Measurements from ENCODE around the gene MROH2A. TPM values are rescaled to one million over a fixed set of nuclear protein-coding genes. Genes with fewer than 3 reads are reported as not detected.
A peak's percentile ranks its signal among the peaks of the same experiment; 100 is the strongest.

Gene MROH2A
- total and polyA plus RNA-seq, 5 donors from 2014 or later: not detected

DNA sequence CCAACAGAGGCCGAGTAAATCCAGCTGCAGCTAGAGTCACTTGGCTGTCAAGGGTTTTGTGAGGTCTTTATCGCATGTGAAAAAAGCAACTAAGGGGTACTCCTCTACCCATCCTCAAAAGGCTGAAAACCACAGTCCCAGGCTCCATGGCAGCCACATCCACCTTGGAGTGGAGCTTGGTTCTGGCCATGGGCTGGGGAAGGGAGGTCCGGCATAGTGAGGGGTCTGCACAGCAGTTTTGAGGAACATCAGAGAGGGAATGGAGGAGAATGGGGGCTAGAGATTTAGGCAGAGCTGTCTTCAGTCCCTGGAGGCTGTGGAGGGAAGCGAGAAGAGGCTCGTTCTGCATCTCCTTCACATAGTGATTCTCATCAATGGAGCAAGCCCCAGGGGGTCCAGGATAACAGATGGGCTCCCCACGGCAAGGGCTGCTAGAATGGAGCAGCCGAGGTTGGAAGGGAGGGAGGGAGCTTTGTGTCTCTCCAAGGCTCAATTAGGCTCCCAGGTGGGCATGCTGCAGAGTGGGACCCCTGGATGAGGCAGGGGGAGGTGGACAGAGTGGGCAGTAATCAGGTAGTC, 21.0 kb downstream of the MROH2A start:
- peaks cover 0 to 4% (median 0%) of the 10 kb centered on the region in 7 donors for H3K9me3 Mint-ChIP-seq
- no peaks in the 10 kb centered on the region for H3K9me3 ChIP-seq (ENCODE audit: control insufficient read depth in 2 of 2, low read length in 2 of 2)
- H3K4me3 ChIP-seq (ENCODE audit: low read depth, low read length): no peak overlapping the region
- H3K27ac ChIP-seq (ENCODE audit: insufficient read depth, low read length, poor library complexity, severe bottlenecking): no peak overlapping the region
- no peaks in the 10 kb centered on the region for H3K36me3 Mint-ChIP-seq
- no peaks in the 10 kb centered on the region for H3K4me1 Mint-ChIP-seq
- H3K4me3 Mint-ChIP-seq: no peak overlapping the region
- H3K27me3 ChIP-seq (ENCODE audit: control insufficient read depth, insufficient read depth, low read length): no peaks in the 10 kb centered on the region
- ATAC-seq (ENCODE audit: low read depth in 2 of 2): no peak
- peaks cover 4% of the 10 kb centered on the region for H3K27me3 Mint-ChIP-seq
- DNase-seq: no peak
- H3K36me3 ChIP-seq (ENCODE audit: control insufficient read depth, insufficient read depth, low read length): no peaks in the 10 kb centered on the region
- H3K27ac Mint-ChIP-seq: no peak overlapping the region
- no peaks in the 10 kb centered on the region for H3K4me1 ChIP-seq (ENCODE audit: control insufficient read depth, insufficient read depth, low read length, poor library complexity, severe bottlenecking)

DNA sequence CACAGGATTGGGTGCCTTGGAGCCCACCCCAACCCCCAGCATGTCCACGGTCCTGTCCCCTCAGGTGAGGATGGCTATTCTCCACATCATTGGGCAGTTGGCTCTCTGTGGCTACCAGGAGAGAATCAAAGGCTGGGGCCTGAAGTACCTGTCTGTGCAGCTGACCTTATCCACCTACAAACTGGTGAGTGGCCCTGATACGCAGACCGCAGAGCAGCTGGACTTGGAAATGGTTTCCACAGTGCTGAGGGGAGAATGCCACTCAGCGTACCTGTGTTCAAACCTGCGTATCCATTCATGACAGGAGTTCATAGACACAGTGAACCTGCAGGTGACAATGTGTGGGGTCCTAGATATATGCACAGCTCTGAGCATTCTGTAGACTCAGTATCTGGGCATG, 21.6 kb downstream of the MROH2A start:
- H3K27ac ChIP-seq (ENCODE audit: insufficient read depth, low read length, poor library complexity, severe bottlenecking): no peak overlapping the region
- Mint-ChIP-seq H3K27me3 (peaks cover 4% of the 10 kb centered on the region), H3K9me3 (peaks cover 0 to 4% (median 0%) of the 10 kb centered on the region in 7 donors), H3K4me1 (no peaks in the 10 kb centered on the region), H3K27ac (no peak overlapping the region), H3K4me3 (no peak overlapping the region), H3K36me3 (no peaks in the 10 kb centered on the region)
- H3K4me1 ChIP-seq (ENCODE audit: control insufficient read depth, insufficient read depth, low read length, poor library complexity, severe bottlenecking): no peaks in the 10 kb centered on the region
- H3K27me3 ChIP-seq (ENCODE audit: control insufficient read depth, insufficient read depth, low read length): no peaks in the 10 kb centered on the region
- DNase-seq (no peak), ATAC-seq (ENCODE audit: low read depth in 2 of 2) (no peak)
- no peak overlapping the region for H3K4me3 ChIP-seq (ENCODE audit: low read depth, low read length)
- no peaks in the 10 kb centered on the region for H3K36me3 ChIP-seq (ENCODE audit: control insufficient read depth, insufficient read depth, low read length)
- no peaks in the 10 kb centered on the region for H3K9me3 ChIP-seq (ENCODE audit: control insufficient read depth in 2 of 2, low read length in 2 of 2)

DNA sequence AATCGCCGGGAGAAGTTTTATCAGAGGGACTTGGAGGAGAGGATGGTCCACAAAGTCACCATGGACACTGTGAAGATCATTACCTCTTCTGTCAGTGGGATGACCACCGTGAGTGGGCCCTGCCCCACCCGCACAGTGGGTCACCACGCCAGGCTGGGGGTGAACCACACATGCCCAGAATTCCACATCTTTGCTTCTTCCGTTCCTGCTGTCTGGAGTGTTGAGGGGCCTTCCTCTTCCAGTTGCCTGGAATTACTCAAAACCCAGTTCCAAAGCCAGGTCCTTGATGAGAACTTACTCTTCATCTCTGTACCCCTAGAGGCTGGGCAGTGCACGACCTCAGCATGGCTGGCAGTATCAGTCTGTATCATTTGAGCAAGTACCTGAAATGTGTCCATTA, 22.1 kb downstream of the MROH2A start:
- no peak overlapping the region for H3K27ac ChIP-seq (ENCODE audit: insufficient read depth, low read length, poor library complexity, severe bottlenecking)
- H3K36me3 ChIP-seq (ENCODE audit: control insufficient read depth, insufficient read depth, low read length): no peaks in the 10 kb centered on the region
- Mint-ChIP-seq H3K27ac (no peak overlapping the region), H3K4me3 (no peak overlapping the region), H3K9me3 (peaks cover 0 to 4% (median 0%) of the 10 kb centered on the region in 7 donors), H3K36me3 (no peaks in the 10 kb centered on the region), H3K27me3 (peaks cover 7% of the 10 kb centered on the region), H3K4me1 (no peaks in the 10 kb centered on the region)
- peaks cover 3% of the 10 kb centered on the region for H3K27me3 ChIP-seq (ENCODE audit: control insufficient read depth, insufficient read depth, low read length)
- DNase-seq (no peak), ATAC-seq (ENCODE audit: low read depth in 2 of 2) (no peak)
- H3K4me1 ChIP-seq (ENCODE audit: control insufficient read depth, insufficient read depth, low read length, poor library complexity, severe bottlenecking): no peaks in the 10 kb centered on the region
- no peak overlapping the region for H3K4me3 ChIP-seq (ENCODE audit: low read depth, low read length)
- H3K9me3 ChIP-seq (ENCODE audit: control insufficient read depth in 2 of 2, low read length in 2 of 2): no peaks in the 10 kb centered on the region

DNA sequence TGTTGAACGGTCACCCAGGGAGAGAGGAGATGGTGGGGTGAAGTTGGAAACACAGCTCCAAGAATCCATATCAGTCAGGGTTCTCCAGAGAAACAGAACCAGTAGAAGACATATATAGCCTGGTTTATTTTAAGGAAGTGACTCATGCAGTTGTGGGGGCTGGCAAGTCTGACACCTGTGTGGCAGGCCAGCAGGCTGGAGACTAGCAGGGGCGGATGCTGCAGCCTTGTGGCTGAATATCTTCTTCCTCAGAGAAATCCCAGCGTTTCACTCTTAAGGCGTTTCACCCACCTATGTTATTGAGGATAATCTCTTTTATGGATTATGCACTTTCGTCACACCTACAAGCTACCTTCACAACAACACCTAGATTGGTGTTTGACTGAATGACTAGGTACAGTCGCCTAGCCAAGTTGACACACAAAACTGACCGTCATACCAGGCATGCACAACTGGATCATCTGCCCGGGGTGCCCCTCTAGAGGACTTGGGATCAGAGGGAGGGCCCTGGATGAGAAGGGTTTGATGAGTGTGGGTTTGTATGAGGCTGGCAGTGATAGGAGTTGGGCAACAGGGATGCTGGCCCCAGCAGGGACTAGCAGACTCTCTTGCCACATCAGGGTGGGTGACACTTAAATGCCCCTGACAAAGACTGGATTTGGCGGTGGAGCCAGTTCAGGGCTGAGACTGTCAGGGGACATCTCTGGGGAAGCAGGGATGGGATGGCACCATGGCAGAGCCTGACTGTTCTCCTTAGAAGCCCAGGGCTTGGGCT, 23.4 kb downstream of the MROH2A start:
- no peak for DNase-seq
- H3K36me3 Mint-ChIP-seq: no peaks in the 10 kb centered on the region
- peaks cover 16% of the 10 kb centered on the region for H3K27me3 Mint-ChIP-seq
- no peak overlapping the region for H3K4me3 ChIP-seq (ENCODE audit: low read depth, low read length)
- H3K4me3 Mint-ChIP-seq: no peak overlapping the region
- H3K9me3 Mint-ChIP-seq: peaks cover 0 to 4% (median 0%) of the 10 kb centered on the region in 7 donors
- H3K4me1 Mint-ChIP-seq: no peaks in the 10 kb centered on the region
- H3K9me3 ChIP-seq (ENCODE audit: control insufficient read depth in 2 of 2, low read length in 2 of 2): no peaks in the 10 kb centered on the region
- peaks cover 3% of the 10 kb centered on the region for H3K27me3 ChIP-seq (ENCODE audit: control insufficient read depth, insufficient read depth, low read length)
- no peak overlapping the region for H3K27ac ChIP-seq (ENCODE audit: insufficient read depth, low read length, poor library complexity, severe bottlenecking)
- no peaks in the 10 kb centered on the region for H3K36me3 ChIP-seq (ENCODE audit: control insufficient read depth, insufficient read depth, low read length)
- ATAC-seq (ENCODE audit: low read depth in 2 of 2): no peak
- peak overlapping the region in 1 of 3 donors; percentile 56 for H3K27ac Mint-ChIP-seq
- no peaks in the 10 kb centered on the region for H3K4me1 ChIP-seq (ENCODE audit: control insufficient read depth, insufficient read depth, low read length, poor library complexity, severe bottlenecking)

DNA sequence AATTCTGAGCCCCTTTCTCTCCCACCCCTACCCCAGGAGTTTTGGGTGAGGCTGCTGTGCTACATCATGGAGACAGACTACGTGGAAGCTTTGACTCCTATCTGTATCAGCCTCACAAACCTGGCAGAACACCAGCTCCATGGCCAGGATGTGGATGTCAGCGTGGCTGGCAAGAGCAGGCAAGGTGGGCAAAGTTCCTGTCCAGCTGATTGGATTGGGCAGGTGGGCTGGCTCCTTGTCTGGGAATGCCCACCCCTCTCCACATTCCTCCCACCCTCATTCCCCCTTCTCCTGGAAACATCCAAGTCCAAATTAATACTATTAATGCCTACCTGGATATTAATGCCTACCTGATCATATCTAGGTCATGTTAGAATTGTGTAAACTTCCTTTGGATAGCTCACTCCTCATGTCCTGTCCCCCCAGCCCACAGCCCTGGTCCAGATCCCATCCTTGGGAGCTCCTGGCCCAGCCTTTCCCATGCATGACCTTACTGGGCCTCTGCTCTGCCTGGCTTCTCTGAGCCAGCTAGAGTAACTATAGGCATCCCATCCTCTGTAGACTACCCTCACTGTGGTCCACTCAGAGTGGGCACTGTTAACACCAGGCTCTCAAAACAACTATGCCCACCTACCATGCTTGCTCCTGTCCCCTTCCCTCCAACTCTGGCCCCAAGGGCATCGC, 24.1 kb downstream of the MROH2A start:
- no peaks in the 10 kb centered on the region for H3K36me3 ChIP-seq (ENCODE audit: control insufficient read depth, insufficient read depth, low read length)
- H3K4me3 Mint-ChIP-seq: no peak overlapping the region
- no peak overlapping the region for H3K27ac ChIP-seq (ENCODE audit: insufficient read depth, low read length, poor library complexity, severe bottlenecking)
- H3K4me1 ChIP-seq (ENCODE audit: control insufficient read depth, insufficient read depth, low read length, poor library complexity, severe bottlenecking): no peaks in the 10 kb centered on the region
- ATAC-seq (ENCODE audit: low read depth in 2 of 2) (no peak), DNase-seq (no peak)
- peaks cover 3% of the 10 kb centered on the region for H3K27me3 ChIP-seq (ENCODE audit: control insufficient read depth, insufficient read depth, low read length)
- no peaks in the 10 kb centered on the region for H3K4me1 Mint-ChIP-seq
- peaks cover 11% of the 10 kb centered on the region for H3K27me3 Mint-ChIP-seq
- no peak overlapping the region for H3K27ac Mint-ChIP-seq
- peaks cover 0 to 4% (median 0%) of the 10 kb centered on the region in 7 donors for H3K9me3 Mint-ChIP-seq
- no peaks in the 10 kb centered on the region for H3K36me3 Mint-ChIP-seq
- H3K9me3 ChIP-seq (ENCODE audit: control insufficient read depth in 2 of 2, low read length in 2 of 2): no peaks in the 10 kb centered on the region
- H3K4me3 ChIP-seq (ENCODE audit: low read depth, low read length): no peak overlapping the region

DNA sequence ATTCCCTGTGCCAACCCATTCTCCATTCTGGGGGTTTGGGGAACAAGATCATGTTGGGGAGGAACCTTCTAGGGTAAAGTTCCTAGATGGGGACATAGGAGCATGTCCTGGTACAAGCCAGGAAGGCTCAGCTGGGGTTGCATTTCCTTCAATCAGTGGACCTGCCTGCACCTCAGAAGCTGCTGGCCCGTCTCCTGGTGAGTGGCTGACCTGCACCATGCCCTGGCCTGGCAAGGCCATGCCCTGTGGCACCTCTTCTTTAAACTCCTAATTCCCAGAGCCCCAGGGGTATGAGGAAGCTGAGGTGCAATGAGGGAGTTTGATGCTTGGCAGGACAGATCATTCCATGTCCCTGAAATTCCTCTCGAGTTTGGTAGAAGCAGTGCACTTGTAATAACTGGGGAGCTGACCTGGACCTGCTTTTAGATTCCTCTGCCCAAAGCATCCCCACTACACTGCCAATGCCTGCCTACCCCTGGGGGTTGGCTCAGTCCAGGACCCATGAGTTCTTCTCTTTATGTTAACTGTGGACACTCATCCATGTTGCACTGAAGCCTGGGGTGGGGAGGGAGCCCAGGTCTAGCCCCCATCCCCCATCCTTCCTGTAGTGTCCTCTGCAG, 25.3 kb downstream of the MROH2A start:
- DNase-seq: no peak
- Mint-ChIP-seq H3K27me3 (peaks cover 11% of the 10 kb centered on the region), H3K9me3 (peaks cover 0 to 4% (median 0%) of the 10 kb centered on the region in 7 donors), H3K4me3 (no peak overlapping the region), H3K36me3 (no peaks in the 10 kb centered on the region), H3K4me1 (no peaks in the 10 kb centered on the region), H3K27ac (no peak overlapping the region)
- no peak for ATAC-seq (ENCODE audit: low read depth in 2 of 2)
- Histone ChIP-seq H3K27me3 (ENCODE audit: control insufficient read depth, insufficient read depth, low read length) (peaks cover 3% of the 10 kb centered on the region), H3K4me3 (ENCODE audit: low read depth, low read length) (no peak overlapping the region), H3K9me3 (ENCODE audit: control insufficient read depth in 2 of 2, low read length in 2 of 2) (no peaks in the 10 kb centered on the region), H3K4me1 (ENCODE audit: control insufficient read depth, insufficient read depth, low read length, poor library complexity, severe bottlenecking) (no peaks in the 10 kb centered on the region), H3K27ac (ENCODE audit: insufficient read depth, low read length, poor library complexity, severe bottlenecking) (no peak overlapping the region), H3K36me3 (ENCODE audit: control insufficient read depth, insufficient read depth, low read length) (no peaks in the 10 kb centered on the region)

DNA sequence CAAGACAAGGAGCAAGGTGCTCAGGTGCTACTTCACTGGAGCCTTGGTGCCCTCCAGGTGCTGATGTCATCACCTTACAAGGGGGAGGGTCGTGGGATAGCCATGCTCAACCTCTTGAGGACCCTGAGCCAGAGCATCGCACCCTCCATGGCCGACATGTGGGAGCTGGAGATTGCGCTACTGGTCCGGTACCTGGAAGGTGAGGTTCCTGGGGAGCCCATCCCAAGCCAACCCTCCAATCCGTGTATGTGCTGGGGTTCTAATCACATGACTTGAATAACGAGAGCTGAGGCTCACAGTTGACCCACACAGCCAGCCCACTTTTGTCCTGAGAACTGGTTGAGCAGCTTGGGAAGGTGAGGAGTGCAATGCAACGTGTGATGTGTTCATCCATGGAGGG, 25.9 kb downstream of the MROH2A start:
- no peak for ATAC-seq (ENCODE audit: low read depth in 2 of 2)
- Histone ChIP-seq H3K27ac (ENCODE audit: insufficient read depth, low read length, poor library complexity, severe bottlenecking) (no peak overlapping the region), H3K4me1 (ENCODE audit: control insufficient read depth, insufficient read depth, low read length, poor library complexity, severe bottlenecking) (no peaks in the 10 kb centered on the region), H3K36me3 (ENCODE audit: control insufficient read depth, insufficient read depth, low read length) (no peaks in the 10 kb centered on the region), H3K4me3 (ENCODE audit: low read depth, low read length) (no peak overlapping the region), H3K27me3 (ENCODE audit: control insufficient read depth, insufficient read depth, low read length) (peaks cover 3% of the 10 kb centered on the region), H3K9me3 (ENCODE audit: control insufficient read depth in 2 of 2, low read length in 2 of 2) (no peaks in the 10 kb centered on the region)
- peaks cover 0 to 4% (median 0%) of the 10 kb centered on the region in 7 donors for H3K9me3 Mint-ChIP-seq
- no peak for DNase-seq
- H3K4me1 Mint-ChIP-seq: no peaks in the 10 kb centered on the region
- no peaks in the 10 kb centered on the region for H3K36me3 Mint-ChIP-seq
- no peak overlapping the region for H3K4me3 Mint-ChIP-seq
- no peak overlapping the region for H3K27ac Mint-ChIP-seq
- H3K27me3 Mint-ChIP-seq: peaks cover 13% of the 10 kb centered on the region
